Astrocyte of the hippocampus (primary cell): Measurements from ENCODE around the gene ANP32B.
"Not testable (repeated sequence)": the region's sequence is repeated elsewhere in the genome, so short reads cannot be mapped to it uniquely, and the experiment has no call there.

ENCODE experiments used
- DNase-seq: peaks from one replicate; pipeline ENCODE4 v3.0.0; 2011; ENCODE audit warnings: low read depth, low spot score

The ANP32B gene

GRCh38 chr9:97963232-97963631 is 19.9 kb upstream of the ANP32B start:
- DNase-seq: no peak

- DNase-seq: no peak
These were observed 18.2 kb upstream of the ANP32B start for GRCh38 chr9:97964901-97965300.

GRCh38 chr9:97966493-97966892 is 16.6 kb upstream of the ANP32B start:
- DNase-seq: no peak

- no peak for DNase-seq
These were observed 14.1 kb upstream of the ANP32B start for GRCh38 chr9:97969014-97969413.

- no peak for DNase-seq
These were observed 13.0 kb upstream of the ANP32B start for GRCh38 chr9:97970165-97970564.

GRCh38 chr9:97972753-97973152 is 10.4 kb upstream of the ANP32B start:
- DNase-seq: no peak

GRCh38 chr9:97975376-97975775 is 7.8 kb upstream of the ANP32B start:
- no peak for DNase-seq

- DNase-seq: not testable (repeated sequence)
These were observed 6.5 kb upstream of the ANP32B start for GRCh38 chr9:97976633-97977032.

- DNase-seq: no peak
These were observed 4.6 kb upstream of the ANP32B start for GRCh38 chr9:97978371-97979130.

GRCh38 chr9:97979788-97980478 is 3.2 kb upstream of the ANP32B start:
- no peak for DNase-seq

- DNase-seq: no peak
These were observed 2.7 kb upstream of the ANP32B start for GRCh38 chr9:97980479-97980803.

GRCh38 chr9:97980918-97981845 is 2.0 kb upstream of the ANP32B start:
- DNase-seq: no peak

- DNase-seq: no peak
These were observed 1.1 kb upstream of the ANP32B start for GRCh38 chr9:97981846-97982682.

- DNase-seq: peak; percentile 72
These were observed 547 bp downstream of the ANP32B start for GRCh38 chr9:97983589-97984187.

- DNase-seq: peak; percentile 93
These were observed 1.3 kb downstream of the ANP32B start for GRCh38 chr9:97984188-97985057.

GRCh38 chr9:97985058-97985861 is 2.1 kb downstream of the ANP32B start:
- no peak for DNase-seq

GRCh38 chr9:97987487-97987886 is 4.3 kb downstream of the ANP32B start:
- DNase-seq: no peak

- DNase-seq: peak; percentile 74
These were observed 7.1 kb downstream of the ANP32B start for GRCh38 chr9:97990259-97990658.

GRCh38 chr9:97991818-97992217 is 8.7 kb downstream of the ANP32B start:
- no peak for DNase-seq
